AG04449 (cell line): ENCODE results near the gene SLC22A13.

Source experiments
- CTCF ChIA-PET: fragments of 350-600 bp; formaldehyde crosslinking; extraction: SDS; loops from one replicate; lab custom pipeline; 2021; ENCODE audit warnings: antibody characterized with exemption; lab: Yijun Ruan, JAX
- POLR2A ChIA-PET: fragments of 400-600, 350-600 bp; formaldehyde crosslinking; extraction: SDS; loops from one replicate; lab custom pipeline; 2020; ENCODE audit warnings: antibody characterized with exemption, inconsistent platforms; lab: Yijun Ruan, JAX
- DNase-seq: peaks from one replicate; pipeline ENCODE4 v3.0.0-alpha.2; 2010; ENCODE audit warnings: low read depth, low spot score
- H3K4me3 ChIP-seq: 2 replicates; pipeline ENCODE4 v1.5.1; 2011; ENCODE audit warnings: low read depth, mild to moderate bottlenecking, control low read depth, low read length
- CTCF ChIP-seq: IDR thresholded peaks from one replicate; pipeline ENCODE4 v1.5.1; 2011; ENCODE audit warnings: mild to moderate bottlenecking, moderate library complexity, low read length, control low read depth, inconsistent platforms; ENCODE audit not compliant: insufficient read depth; ENCODE audit errors: missing control alignments

Gene SLC22A13

GRCh38 chr3:38255627-38256026 is 10.0 kb upstream of the SLC22A13 start:
- no peak for DNase-seq
- ChIA-PET CTCF (interaction anchor here (1.3 to 1.5 kb wide), 2 partner anchors 8 to 15 kb away, joined by 3 to 5 read pairs; no protein-coding TSS in a partner anchor), POLR2A (no interaction called here)
- TF ChIP-seq CTCF: no peak
- H3K4me3 ChIP-seq: no peak overlapping the region

- ChIA-PET CTCF (interaction anchor here (0.8 kb wide), 2 partner anchors 24 to 124 kb away, joined by 3 read pairs; no protein-coding TSS in a partner anchor), POLR2A (no interaction called here)
- DNase-seq: no peak
- H3K4me3 ChIP-seq: no peak overlapping the region
- no peak for TF ChIP-seq CTCF
These were observed 8.0 kb upstream of the SLC22A13 start for GRCh38 chr3:38257583-38257982.

- POLR2A ChIA-PET: no interaction called here
- H3K4me3 ChIP-seq: no peak overlapping the region
- no peak for TF ChIP-seq CTCF
- CTCF ChIA-PET: no interaction called here
- no peak for DNase-seq
These were observed 5.1 kb upstream of the SLC22A13 start for GRCh38 chr3:38260474-38260873.

GRCh38 chr3:38264353-38264771 is 1.2 kb upstream of the SLC22A13 start:
- no peak for DNase-seq
- CTCF ChIA-PET: interaction anchor here (1.2 to 1.3 kb wide), 3 partner anchors 17 to 226 kb away, joined by 3 read pairs; no protein-coding TSS in a partner anchor
- no peak overlapping the region for H3K4me3 ChIP-seq
- POLR2A ChIA-PET: interaction anchor here (0.6 kb wide), 1 partner anchor 11 kb away, joined by 3 read pairs; no protein-coding TSS in a partner anchor
- no peak for TF ChIP-seq CTCF

- no peak overlapping the region for H3K4me3 ChIP-seq
- CTCF ChIA-PET: interaction anchor here (1.2 to 1.4 kb wide), 3 partner anchors 18 to 134 kb away, joined by 3 read pairs; no protein-coding TSS in a partner anchor
- TF ChIP-seq CTCF: no peak
- no peak for DNase-seq
- POLR2A ChIA-PET: interaction anchor here (0.6 kb wide), 1 partner anchor 10 kb away, joined by 3 read pairs; no protein-coding TSS in a partner anchor
These were observed 833 bp upstream of the SLC22A13 start for GRCh38 chr3:38264779-38265178.

GRCh38 chr3:38266810-38267209 is 1.2 kb downstream of the SLC22A13 start:
- ChIA-PET CTCF (no interaction called here), POLR2A (no interaction called here)
- TF ChIP-seq CTCF: no peak
- H3K4me3 ChIP-seq: no peak overlapping the region
- DNase-seq: no peak
